Inflammatory macrophage treated with lipopolysaccharide for 4 hours (primary cell): Measurements from ENCODE around the gene FAM20C.
"Not testable (repeated sequence)": the region's sequence is repeated elsewhere in the genome, so short reads cannot be mapped to it uniquely, and the experiment has no call there.

Source experiments
- DNase-seq: peaks from one replicate; pipeline ENCODE4 v3.0.0-alpha.2; 2020

The FAM20C gene

DNA sequence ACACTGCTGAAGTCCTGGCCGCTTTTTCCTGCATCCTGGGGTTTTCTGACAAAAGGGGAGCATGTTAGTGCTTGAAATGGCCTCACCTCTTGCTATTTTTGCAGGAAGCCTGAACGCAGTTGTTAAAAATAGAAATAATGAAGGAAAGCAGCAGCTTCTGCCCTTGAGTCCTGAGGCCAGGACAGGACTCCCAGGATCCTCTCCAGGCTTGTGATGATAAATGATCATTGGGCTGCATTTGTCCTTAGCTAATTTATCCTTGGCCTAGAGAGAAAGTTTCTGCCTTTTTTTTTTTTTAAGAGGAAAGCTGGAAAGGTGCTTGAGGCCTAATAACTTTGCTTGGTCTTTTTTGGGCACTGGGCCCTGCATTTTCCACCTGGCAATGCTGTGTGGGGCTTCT lies 17.7 kb upstream of the FAM20C start:
- no peak for DNase-seq

DNA sequence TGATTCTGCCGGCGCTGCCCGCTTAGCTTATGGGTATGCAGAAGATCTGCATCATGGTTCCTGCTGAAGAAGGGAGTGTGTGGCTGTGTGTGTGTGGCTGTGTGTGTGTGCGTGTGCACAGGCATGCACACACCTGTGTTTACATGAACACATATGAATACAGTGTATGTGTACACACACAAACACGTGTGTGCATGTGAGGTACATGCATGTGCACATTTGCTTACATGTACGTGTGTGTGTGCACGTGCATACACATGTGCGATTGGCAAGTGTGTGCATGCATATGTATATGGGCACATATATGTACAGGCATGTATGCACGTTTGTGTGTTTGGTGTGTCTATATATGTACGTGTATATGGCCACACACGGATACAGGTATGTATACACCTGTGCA lies 16.4 kb upstream of the FAM20C start:
- DNase-seq: no peak

DNA sequence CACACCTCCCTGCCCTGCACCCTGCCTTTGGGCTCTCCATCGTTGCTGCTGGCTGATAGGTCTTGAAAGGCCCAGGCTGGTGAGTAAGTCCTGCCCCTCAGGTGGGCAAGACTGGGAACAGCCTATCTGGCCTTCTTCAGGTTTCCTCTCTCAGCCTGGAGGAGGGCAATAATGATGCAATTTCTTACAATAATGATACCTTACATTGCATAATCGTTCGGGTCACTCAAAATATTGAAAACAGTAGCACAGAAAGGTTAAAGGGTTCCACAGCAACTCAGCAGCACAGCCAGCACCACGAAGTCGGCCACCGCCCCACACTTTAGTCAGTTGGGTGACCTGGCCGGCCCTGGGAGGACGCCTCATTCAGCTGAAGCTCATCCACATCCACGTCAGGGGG lies 16.0 kb upstream of the FAM20C start:
- DNase-seq: no peak

DNA sequence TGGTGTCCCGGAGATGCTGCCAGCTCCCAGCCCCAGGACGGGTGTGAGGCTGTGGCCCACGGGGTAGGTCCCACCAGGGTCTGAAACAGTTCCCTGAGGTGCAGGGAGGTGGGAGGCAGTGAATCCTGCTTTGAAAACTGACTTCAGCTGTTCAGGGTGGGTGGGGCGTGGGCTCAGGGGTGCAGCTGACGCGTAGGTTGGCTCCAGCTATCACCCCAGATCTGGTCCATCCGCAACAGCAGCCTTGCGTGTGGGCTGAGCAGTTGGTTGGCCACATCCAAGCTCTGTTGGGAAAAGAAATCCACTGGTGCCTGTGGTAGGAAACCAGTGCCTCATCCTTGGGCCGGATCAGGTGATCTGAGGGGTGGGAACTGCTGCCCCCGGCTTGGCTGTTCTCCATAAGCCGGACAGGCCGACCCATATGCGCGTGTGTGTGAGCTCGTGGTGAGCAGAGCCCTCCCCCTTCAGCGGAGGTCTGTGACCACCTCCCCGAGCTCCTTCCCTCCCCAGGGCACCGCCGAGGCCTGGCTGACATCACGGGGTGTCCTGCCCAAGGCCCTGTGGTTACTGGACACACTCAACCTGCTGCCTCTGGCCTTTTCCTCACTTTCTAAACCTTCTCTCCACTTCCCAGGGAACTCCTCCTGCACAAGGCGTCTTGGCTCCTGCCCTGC lies 15.4 kb upstream of the FAM20C start:
- no peak for DNase-seq

DNA sequence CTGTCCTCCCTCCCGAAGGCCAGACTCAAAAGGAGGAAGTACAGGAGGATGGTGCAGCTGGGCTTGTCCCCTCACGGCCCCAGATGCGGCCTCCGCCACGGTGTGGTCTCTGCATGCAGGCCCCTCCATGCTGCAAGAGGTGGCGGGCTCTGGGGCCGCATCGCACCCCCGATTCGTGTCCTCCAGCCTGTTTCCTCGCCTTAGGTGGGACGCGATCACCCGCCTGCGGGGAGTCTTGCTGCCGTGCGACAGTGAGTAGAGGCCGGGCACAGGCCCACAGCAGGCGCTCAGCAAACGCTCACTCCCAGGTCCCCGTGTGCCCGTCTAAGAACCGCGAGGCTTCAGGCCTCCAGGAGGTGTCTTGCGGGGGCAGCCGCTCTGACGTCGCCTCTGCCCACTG lies 13.9 kb upstream of the FAM20C start:
- DNase-seq: no peak

DNA sequence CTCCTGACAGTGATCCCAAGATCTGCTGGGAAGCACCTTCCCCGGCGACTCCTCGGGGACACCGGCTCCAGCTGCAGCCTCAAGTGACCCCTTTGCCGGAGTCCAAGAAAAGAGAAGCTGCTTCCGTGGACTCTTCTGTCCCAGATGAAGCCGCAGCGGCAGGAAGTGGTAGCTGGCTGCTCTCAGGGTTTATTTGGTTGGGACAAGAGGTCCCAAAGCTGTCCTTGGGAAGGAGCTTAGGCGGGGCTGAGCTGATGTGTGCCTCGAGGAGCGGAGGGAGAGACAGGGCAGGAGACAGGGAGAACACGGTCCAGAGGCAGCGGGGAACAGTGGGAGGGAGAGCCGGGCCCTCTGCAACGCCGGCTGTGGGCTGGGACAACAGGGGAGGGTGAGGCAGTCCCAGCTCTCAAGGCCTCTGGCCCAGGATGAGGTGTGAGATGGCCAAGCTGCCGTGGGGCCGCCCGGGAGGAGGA lies 13.1 kb upstream of the FAM20C start:
- no peak for DNase-seq

DNA sequence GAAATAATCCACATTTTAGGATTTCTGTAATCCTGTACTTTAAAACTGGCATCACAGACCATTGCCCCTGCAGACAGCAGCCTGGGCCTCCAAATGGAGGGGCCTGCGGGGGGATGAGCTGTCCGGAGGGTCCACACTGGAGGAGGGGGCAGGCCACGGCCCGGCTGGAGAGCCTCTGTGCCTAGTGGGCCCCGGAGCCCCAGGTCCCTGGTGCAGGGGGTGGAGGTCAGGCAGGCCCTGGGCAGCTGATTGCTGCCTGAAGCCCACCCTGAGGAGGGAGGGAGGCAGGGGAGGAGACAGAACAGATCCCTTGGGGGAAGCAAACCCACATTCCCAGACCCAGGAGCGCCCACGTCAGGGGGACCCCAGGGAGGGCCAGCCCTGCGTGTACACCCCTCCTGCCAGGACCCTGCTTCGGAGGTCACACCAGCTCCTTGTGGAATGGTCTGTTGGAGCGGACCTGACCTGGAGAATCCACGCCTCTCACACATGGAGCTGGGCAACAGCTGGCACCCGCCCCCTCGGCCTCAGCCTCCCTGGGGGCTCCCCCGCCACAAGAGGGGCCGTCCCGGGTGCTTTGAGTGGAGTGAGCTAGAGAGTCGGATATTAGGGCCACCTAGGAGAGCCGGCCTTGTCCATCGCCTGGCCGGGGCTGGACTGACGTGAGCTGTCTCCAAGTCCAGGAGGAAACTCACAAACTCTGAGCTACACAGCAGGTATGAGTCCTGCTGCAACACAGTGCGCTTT lies 12.2 kb upstream of the FAM20C start:
- DNase-seq: no peak

DNA sequence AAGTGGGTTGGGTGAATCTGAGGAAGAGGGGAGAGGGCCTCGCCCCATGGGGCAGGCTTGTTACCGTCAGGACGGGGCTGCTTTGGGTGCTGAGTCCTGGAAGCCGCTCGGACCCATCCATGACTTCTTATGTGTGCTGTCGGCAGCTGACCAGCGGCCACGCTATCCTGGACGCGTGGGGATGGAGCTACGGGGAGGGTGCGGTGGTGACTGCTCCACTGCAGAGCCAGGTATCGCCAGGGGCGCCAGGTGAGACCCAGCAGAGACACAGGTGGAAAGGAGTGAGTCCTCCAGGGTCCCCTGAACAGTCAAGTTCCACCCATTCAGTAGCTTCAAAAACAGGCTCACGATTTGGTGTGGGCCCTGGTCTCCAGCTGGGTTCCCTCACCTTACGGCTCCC lies 10.6 kb upstream of the FAM20C start:
- DNase-seq: no peak

DNA sequence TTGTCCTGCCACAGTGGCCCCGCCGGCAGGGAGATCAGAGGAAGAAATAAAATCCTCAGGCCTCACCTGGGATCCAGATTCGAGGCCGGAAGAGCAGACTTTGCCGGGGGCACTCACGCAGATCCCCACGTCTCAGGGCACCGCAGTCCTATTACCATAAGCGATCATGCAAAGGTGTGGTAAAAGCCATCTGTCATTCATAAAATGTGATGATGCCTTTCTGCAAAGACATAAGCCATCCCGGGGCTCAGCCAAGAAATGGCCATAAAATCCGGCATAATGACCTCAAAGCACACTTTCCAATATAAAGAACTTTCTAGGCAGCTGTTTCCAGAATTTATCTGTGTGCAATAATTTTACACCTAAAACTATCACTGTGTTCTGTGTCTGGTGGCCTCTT lies 9.9 kb upstream of the FAM20C start:
- DNase-seq: not testable (repeated sequence)

DNA sequence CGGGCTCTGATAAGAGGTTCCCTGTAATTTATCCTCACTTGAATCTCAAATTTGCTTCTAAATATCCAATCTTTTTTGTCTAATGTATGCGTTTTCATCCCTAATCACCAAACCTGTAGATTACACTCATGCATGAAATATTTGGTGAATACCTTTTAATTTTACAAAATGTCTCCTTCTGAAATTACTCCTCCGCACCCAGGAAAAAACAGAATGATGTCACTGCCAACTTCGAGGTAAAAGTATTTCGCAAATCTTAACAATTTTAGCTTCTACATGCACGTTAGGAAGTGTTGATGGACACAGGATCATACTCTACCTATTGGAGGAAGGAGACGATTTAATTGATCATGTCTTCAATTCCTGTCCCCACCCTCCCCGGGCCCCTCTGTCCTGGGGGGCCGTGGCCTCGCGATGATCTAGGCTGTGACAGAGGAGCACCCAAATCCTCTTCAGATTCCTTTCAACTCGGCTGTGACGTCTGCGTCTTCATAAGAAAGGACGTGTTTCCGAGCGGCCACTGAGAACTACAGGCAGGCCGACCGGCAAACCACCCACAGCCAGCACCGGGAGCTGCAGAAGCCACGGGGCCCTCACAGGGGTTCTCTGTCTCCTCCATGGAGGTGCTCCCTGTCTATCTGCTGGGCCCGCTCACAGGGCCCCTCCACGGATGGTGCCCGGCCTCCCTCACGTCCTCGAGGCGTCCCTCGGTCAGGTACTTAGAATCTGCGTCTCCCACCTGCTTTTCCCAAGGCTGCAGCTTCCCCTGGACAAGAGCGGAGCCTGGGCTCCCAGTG lies 8.7 kb upstream of the FAM20C start:
- DNase-seq: no peak

DNA sequence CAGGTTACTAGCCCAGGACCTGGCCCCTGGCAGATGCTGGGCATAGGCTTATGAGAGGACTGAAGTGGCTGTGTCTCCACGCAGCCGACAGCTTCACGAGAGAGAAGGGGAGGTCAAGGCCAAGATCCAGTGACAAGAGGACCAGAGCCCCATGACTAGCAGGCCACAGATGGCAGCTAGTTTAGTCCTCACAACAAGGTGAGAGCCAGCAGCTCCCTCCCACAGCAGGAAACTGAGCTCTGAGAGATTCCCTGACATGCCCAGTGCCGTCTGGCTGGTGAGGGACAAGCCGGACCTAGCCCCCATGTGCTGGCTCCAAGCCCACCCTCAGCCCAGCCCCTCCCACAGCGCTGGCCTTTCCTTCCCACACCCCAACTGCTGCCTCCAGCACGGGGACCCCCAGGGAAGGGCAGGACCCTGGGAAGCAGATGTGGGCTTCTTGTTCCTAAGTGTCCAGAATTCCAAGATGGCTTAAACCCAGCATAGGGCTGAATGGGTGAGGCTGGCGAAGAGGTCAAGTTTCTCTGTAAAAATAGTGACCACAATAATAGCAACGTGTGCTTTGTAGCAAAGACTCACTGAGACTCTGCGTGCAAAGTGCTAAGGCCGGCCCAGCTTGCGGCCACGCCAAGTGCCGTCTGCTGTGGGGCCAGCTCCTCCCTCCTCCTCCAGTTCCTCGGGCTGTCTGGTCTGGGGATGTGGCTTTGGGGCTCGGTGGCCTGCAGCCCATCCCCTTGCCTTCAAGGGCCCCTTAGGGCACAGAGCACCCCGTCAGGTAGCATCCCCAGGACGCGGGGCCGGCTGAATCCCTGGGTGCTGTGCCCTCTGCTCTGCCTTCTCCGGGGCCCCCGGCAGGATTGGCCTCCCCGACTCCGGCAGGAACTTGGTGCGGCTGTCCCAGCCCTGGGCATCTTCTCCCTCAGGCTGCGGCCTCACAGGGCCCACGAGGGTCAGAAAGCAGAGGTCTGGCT lies 7.8 kb upstream of the FAM20C start:
- no peak for DNase-seq

DNA sequence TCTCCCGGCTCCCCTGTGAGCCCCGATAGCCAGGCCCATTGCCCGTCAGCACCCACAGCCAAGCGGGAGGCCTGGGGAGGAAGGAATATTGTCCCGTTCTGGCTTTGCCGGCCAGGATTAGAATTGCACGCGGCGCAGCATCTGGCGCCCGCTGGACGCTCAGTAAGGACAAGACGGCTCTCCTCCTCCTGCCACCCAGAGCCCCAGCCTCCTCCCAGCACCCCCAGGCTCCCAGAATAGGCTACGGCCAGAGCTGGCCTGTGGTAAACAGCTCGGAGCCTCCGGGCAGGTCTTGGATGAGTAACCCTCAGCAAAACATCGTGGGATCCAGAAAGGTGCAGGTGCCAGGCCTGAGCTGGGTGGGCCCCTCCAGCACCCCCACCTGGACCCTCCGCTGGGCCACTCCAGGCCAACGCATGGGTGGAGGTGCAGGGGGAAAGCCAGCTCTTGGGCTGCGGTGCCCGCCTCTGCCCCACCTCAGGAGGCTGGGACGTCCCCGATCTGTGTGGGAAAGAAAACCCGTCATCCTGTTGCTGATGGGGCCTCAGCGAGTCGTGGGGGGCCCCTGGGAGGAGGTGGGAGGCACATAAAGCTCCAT lies 5.8 kb upstream of the FAM20C start:
- no peak for DNase-seq

DNA sequence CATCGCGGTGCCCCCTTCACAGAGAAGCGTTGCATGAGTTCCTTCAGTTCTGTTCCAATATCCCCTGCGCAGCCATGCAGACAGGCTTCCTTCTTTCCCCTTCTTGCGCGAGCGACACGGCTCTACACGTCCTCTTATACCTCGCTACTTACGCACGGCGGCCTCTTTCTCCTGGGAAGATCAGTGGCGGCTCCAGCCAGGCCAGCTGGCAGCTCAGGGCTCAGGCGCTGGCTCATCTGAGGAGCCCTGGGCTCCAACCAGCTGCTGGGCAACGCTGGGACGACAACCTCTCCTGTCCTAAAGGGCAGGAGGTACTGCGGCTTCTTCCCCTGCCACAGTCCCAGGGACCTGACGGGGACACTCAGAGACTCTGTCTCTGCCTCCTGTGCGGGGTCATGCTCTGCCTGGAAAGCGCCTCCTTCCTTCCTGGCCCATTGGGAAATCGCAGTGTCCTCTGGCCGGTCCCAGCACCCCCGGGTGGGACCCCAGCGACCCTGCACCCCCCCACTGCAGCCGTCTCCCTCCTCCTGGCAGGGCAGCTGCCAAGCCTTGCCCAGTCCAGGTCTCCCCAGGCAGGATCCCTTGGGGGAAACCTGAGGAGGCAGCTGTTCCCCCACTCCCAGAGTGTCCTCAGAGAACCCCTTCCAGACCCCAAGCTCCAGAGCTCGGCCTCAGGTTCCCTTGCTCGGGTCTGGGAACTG lies 5.0 kb upstream of the FAM20C start:
- DNase-seq: peak; percentile 58

DNA sequence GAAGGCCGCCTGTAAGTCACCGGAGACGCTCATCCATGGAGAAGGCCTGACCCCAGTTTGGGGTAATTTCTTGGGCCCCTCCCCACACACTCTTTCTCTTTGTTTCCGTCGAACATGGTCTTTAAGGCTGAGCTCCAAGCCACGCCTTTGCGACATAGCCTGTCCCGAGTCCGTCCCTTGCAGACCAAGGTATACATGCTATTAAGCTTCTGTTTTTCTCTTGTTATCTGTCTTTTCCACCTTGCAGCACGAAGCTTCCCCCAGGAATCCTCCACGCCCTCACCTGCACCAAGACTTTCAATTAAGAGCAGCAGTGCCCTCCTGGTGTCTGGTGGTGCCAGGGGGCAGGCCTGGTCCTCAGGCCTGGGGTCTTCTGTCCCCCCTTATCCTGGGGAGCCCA lies 4.2 kb upstream of the FAM20C start:
- no peak for DNase-seq

DNA sequence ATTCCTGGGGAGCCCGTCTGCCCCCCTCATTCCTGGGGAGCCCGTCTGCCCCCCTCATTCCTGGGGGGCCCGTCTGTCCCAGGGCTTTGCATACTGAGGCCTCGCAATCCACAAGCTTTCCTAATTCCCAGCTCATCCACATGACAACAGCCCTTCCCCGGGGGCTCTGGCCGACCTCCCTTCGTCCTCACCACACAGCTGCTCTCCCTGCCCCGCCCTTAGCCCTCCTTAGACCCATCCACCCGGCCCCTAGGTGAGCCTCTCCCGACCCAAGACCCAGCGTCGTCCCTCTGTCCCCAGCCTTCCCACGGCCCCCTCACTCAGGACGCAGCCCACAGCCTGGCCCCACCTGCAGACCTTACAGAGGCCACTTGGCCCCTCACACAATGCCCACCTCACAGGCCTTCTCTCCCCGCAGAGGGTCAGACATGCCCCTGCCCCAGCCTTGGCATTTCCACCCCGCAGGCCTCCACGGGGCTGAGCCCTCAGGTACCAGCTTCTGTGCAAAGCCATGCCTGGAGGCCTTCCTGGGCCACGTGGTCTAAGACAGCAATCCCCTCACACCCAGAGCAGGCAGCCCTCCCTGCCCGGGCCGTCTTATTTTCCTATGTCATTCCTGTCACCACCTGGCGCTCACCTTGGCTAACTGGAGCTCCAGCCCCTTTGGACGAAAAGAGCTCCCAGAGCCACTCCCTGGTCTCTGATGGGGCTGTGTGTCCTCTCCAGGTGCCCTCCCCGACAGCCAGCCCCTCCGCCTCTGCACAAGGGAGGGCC lies 3.5 kb upstream of the FAM20C start:
- DNase-seq: no peak

DNA sequence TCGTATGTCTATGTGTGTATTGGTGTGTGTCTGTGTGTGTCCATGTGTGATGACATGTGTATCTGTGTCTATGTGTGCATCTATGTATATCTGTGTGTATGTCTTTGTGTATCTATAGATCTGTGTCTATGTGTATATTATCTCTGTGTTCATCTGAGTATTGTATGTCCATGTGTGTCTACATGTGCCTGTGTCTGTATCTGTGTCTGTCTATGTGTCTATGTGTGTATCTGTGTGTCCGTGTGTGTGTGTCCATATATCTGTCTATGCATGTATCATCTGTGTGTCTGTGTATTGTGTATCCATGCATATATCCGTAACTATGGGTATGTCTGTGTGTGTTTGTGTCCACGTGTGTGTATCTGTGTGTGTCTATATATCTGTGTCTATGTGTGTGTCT lies 2.7 kb upstream of the FAM20C start:
- DNase-seq: no peak

DNA sequence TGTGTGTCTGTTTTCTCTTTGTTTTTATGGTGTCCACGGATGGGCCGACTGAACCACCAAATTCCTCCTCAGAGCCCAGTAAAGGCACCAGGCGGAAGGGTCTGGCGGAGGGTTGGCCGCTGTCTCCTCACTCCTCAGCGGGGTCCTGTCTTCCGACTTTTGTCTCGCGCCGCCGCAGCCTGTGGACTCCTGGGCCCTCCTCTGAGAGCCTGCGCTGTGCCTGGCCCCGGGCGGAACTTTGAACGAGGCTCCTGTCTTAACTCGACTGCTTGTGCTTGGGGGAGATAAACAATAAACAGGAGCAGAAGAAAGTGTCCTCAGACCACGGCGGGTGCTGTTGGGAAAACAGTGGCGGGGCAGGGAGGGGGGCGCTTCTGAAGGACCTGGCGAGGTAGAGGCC lies 2.2 kb upstream of the FAM20C start:
- DNase-seq: no peak

DNA sequence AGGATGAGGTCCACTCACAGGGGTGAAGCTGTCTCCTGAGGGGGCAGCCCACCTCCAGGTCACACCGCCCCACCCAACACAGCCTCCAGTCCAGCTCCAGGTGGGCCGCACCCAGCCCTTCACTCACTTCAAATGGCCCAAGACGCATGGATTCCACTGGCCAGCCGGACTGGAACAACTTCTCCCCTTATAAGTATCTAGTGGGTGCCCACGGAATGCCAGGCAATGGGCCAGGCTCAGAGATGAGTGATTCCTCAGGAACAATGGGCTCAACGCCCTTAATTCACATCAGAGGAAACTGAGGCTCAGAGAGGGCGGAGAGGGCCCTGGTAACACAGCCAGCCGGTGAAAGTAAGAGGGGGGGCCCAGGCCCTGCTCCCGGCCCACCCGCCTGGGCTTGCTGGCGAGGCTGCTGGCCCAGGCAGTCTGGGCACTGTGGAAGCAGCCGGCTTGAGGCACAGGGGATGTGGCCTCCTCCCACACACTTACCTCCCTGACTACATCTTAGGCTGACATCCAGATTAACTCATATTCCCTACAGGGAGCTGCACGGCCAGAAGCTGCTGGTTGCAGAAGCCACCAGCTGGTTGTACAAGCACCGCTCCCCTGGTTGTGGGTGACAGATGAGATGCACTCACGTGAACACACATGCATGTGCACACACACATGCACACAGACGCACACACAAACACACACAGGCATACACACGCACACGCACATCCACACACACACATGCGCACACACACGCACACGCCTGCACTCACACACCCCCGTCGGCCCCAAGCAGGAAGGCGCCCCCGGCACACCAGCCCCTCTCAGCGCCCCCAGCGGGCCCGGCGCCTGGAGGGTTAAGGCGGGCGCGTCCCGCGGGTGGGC lies 1.0 kb upstream of the FAM20C start:
- peak; percentile 67 for DNase-seq

DNA sequence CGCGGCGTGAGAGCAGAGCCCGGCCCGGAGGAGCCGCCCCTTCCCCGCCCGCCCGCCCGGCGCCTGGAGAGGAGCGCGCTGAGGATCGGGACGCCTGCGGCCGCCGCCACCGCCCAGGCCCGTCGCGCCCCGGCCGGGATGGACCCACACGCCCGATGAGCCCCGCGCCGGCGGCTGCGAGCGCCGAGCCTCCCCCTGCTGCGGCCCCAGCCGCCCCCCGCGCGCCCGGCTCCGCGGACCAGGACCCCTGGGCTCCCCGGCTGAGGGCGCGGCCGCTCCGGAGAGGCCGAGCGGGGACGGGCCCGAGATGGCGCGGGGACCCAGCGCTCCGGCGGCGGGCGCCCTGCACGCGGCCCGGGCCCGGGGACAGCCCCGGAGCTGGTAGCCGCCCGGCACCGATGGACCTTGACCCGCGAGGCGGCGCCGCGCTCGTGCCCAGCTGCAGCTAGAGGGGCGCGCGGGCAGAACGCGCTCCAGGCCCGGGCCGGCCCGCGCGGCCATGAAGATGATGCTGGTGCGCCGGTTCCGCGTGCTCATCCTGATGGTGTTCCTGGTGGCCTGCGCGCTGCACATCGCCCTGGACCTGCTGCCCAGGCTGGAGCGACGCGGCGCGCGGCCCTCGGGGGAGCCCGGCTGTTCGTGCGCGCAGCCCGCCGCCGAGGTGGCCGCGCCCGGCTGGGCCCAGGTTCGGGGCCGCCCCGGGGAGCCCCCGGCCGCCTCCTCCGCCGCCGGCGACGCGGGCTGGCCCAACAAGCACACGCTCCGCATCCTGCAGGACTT lies 520 bp downstream of the FAM20C start:
- DNase-seq: peak; percentile 31
